ENCODE data around the gene SERPINA1.

- TF ChIP-seq TFCP2L1 (CRISPR knock-in tag; IDR thresholded peaks at IDR 0.05): no peak
- no peak for TF ChIP-seq CTCF (IDR thresholded peaks at IDR 0.05)
- no peak for TF ChIP-seq MAX (IDR thresholded peaks at IDR 0.05)
- TF ChIP-seq MYC (IDR thresholded peaks at IDR 0.05; ENCODE audit: borderline replicate concordance, low read length): no peak
- TF ChIP-seq POLR2A (IDR thresholded peaks at IDR 0.05; ENCODE audit: low read length): no peak
- no peak for TF ChIP-seq HES2 (IDR thresholded peaks at IDR 0.05)
- TF ChIP-seq PHF8 (IDR thresholded peaks at IDR 0.05; ENCODE audit: borderline replicate concordance, low read depth): no peak
- no peak for TF ChIP-seq CBX8 (IDR thresholded peaks at IDR 0.05)
- no peak for TF ChIP-seq CHD2 (IDR thresholded peaks at IDR 0.05; ENCODE audit: low read length, partially characterized antibody)
- no peak for TF ChIP-seq CEBPB (IDR thresholded peaks at IDR 0.05)
- no peak for TF ChIP-seq KDM1A (IDR thresholded peaks at IDR 0.05; ENCODE audit: low read depth)
- no peak for TF ChIP-seq SREBF2 (IDR thresholded peaks at IDR 0.05)
Measured at GRCh38 chr14:94384342-94384741, 4.1 kb downstream of the SERPINA1 start.

All from A549 (cell line).